Ascending aorta (tissue), 2 donors: ENCODE results near the gene PROK1. TPM values are rescaled to one million over a fixed set of nuclear protein-coding genes. Genes with fewer than 3 reads are reported as not detected.

Experiments
- DNase-seq, 2 donors: peaks; one replicate each; pipeline ENCODE4 v3.0.0-alpha.2; 2019; ENCODE audit warnings: low spot score in 2 of 2
- H3K27ac ChIP-seq, 2 donors: fragments of 200-600 bp; sonication (generic); one replicate each; pipeline ENCODE4 v1.5.1; 2016 to 2017; ENCODE audit warnings: mild to moderate bottlenecking in 1 of 2
- H3K27me3 ChIP-seq: fragments of 200-600 bp; sonication (generic); one replicate; pipeline ENCODE4 v1.5.1; 2017
- H3K36me3 ChIP-seq, 2 donors: fragments of 200-600 bp; sonication (generic); one replicate each; pipeline ENCODE4 v1.5.1; 2016
- H3K4me1 ChIP-seq, 2 donors: fragments of 200-600 bp; sonication (generic); one replicate each; pipeline ENCODE4 v1.5.1; 2016 to 2017; ENCODE audit warnings: mild to moderate bottlenecking in 1 of 2
- H3K4me3 ChIP-seq, 2 donors: fragments of 200-600 bp; sonication (generic); one replicate each; pipeline ENCODE4 v1.5.1; 2016 to 2017; ENCODE audit warnings: mild to moderate bottlenecking in 1 of 2
- H3K9me3 ChIP-seq, 2 donors: fragments of 200-600 bp; sonication (generic); one replicate each; pipeline ENCODE4 v1.5.1; 2016
- intact Hi-C: fragments of 100-400 bp; cut with DNase I; formaldehyde crosslinking; loops from one replicate; pipeline ENCODE4 v1.15.1; 2023
- total RNA-seq: library from RNA; depleted of rRNA; stranded (reverse); fragments of >200 nt; gene quantifications from one replicate; pipeline ENCODE4 v1.1.0, GENCODE V29; 2016
- TF ChIP-seq, protein P1 (sequence below), 3 experiments: fragments of 200-600 bp in 2 of 3; fragments of 450-650 bp in 1 of 3; sonication (generic) in 2 of 3; IDR thresholded peaks; one replicate each; pipeline ENCODE4 v1.5.1; 2016 to 2019; ENCODE audit warnings: antibody characterized with exemption in 3 of 3, mild to moderate bottlenecking in 1 of 3, moderate library complexity in 1 of 3

The PROK1 gene
- total RNA-seq, 1 donor from 2014 or later, result not detected

- no peaks in the 10 kb centered on the region for H3K9me3 ChIP-seq
- H3K27ac ChIP-seq, result no peak overlapping the region
- H3K27me3 ChIP-seq, result no peaks in the 10 kb centered on the region
- no peaks in the 10 kb centered on the region for H3K36me3 ChIP-seq
- no peak for DNase-seq
- intact Hi-C loops, result no loop called here
- H3K4me3 ChIP-seq, result no peak overlapping the region
- TF ChIP-seq, protein P1, sequence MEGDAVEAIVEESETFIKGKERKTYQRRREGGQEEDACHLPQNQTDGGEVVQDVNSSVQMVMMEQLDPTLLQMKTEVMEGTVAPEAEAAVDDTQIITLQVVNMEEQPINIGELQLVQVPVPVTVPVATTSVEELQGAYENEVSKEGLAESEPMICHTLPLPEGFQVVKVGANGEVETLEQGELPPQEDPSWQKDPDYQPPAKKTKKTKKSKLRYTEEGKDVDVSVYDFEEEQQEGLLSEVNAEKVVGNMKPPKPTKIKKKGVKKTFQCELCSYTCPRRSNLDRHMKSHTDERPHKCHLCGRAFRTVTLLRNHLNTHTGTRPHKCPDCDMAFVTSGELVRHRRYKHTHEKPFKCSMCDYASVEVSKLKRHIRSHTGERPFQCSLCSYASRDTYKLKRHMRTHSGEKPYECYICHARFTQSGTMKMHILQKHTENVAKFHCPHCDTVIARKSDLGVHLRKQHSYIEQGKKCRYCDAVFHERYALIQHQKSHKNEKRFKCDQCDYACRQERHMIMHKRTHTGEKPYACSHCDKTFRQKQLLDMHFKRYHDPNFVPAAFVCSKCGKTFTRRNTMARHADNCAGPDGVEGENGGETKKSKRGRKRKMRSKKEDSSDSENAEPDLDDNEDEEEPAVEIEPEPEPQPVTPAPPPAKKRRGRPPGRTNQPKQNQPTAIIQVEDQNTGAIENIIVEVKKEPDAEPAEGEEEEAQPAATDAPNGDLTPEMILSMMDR (IDR thresholded peaks at IDR 0.05), result no peak
- no peaks in the 10 kb centered on the region for H3K4me1 ChIP-seq
These were observed 40.0 kb downstream of the PROK1 start for GRCh38 chr1:110490791-110491451.

GRCh38 chr1:110492573-110492972 is 41.6 kb downstream of the PROK1 start:
- Histone ChIP-seq H3K9me3 (no peaks in the 10 kb centered on the region), H3K27ac (no peak overlapping the region), H3K36me3 (no peaks in the 10 kb centered on the region), H3K4me1 (no peaks in the 10 kb centered on the region), H3K27me3 (no peaks in the 10 kb centered on the region), H3K4me3 (no peak overlapping the region)
- intact Hi-C loops, result no loop called here
- no peak for DNase-seq
- TF ChIP-seq, protein P1 (IDR thresholded peaks at IDR 0.05), result no peak

- TF ChIP-seq, protein P1 (IDR thresholded peaks at IDR 0.05), result no peak
- intact Hi-C loops, result no loop called here
These were observed 42.2 kb downstream of the PROK1 start for GRCh38 chr1:110493059-110493699.

DNA sequence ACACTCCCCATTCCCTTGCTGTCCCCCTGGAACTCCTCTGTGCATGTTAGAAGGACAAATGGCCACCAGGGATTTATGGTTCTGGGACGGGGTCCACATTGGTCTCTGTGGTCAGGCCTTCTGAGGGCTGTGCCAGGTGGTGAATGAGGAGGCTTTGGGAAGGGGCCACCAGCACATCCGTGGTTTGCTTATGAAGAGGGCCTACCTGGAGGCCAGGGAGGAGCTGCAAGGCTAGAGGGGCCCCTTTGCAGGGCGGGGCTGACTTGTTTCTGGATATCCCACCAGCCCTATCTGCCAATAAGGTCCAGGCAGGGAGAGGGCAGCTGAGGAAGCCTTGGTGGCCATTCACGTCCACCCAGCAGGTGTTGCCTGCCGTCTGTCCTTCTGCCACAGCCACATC is 43.1 kb downstream of the PROK1 start:
- no peaks in the 10 kb centered on the region for H3K36me3 ChIP-seq
- no peaks in the 10 kb centered on the region for H3K9me3 ChIP-seq
- TF ChIP-seq, protein P1 (IDR thresholded peaks at IDR 0.05), result no peak
- no peaks in the 10 kb centered on the region for H3K27me3 ChIP-seq
- DNase-seq, result no peak
- no peak overlapping the region for H3K27ac ChIP-seq
- H3K4me1 ChIP-seq, result no peaks in the 10 kb centered on the region
- intact Hi-C loops, result no loop called here
- no peak overlapping the region for H3K4me3 ChIP-seq

More at GRCh38 chr1:110493059-110493699, 42.2 kb downstream of the PROK1 start:
- Histone ChIP-seq H3K9me3 (no peaks in the 10 kb centered on the region), H3K27ac (no peak overlapping the region), H3K4me3 (no peak overlapping the region), H3K4me1 (no peaks in the 10 kb centered on the region), H3K27me3 (no peaks in the 10 kb centered on the region), H3K36me3 (no peaks in the 10 kb centered on the region)
- DNase-seq, result no peak

DNA sequence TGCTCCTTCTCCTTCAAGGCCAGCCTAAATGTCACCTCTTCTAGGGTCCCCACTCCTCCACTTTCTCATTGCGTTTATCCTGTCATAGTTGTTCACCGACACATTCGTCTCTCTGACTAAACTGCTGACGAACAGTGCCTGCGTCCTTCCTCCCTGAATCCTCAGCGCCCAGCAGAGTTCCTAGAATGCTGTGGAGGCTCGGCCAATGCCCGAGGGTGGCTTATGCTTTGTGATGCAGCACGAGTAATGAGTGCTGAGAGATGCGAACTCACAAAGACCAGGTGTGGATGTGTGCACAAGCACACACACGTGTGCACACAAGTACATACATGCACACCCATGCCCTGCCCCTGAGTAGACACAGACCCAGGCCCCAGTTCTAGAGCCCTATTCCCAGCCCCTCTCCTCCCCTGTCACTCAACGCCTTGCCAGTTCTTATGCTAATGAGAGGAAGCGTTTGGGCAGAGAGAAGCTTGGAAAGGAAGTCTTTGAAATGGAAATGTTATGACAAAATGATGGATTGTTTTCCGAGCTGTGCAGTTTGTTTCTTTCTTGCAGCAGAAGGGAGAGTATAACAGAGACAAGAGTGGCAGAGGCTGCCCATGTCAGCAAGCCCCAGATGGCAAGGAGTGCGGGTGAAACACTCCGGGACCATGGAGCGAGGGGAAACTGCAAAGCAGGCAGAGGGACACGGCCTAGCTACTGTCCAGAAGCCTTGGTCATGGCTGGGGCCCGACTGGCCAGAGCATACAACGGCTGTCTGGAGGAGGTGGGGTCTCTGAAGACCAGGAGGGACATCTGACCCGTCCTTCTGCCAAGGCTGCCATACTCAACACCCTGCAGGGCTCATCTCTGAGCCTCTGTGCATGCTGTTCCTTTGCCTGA is 43.8 kb downstream of the PROK1 start:
- Histone ChIP-seq H3K27ac (no peak overlapping the region), H3K4me1 (no peaks in the 10 kb centered on the region), H3K36me3 (no peaks in the 10 kb centered on the region), H3K4me3 (no peak overlapping the region), H3K9me3 (no peaks in the 10 kb centered on the region), H3K27me3 (no peaks in the 10 kb centered on the region)
- intact Hi-C loops, result no loop called here
- no peak for DNase-seq
- TF ChIP-seq, protein P1 (IDR thresholded peaks at IDR 0.05), result no peak
